K562 (cell line): Measurements from ENCODE around the gene GRID2IP. TPM values are rescaled to one million over a fixed set of nuclear protein-coding genes. Genes with fewer than 3 reads are reported as not detected.

Experiments used
- ATAC-seq: fragments of 200-7000 bp; cut with Tn5 transposase; 3 replicates; pipeline ENCODE4 v1.9.1; 2020; ENCODE audit warnings: moderate library complexity
- BruUV-seq: library from RNA; stranded (reverse); fragments of 400-500 nt; replicated peaks from 2 replicates; lab custom pipeline; 2021; lab: Mats Ljungman, UMichigan
- CTCF ChIA-PET: fragments of 300-600 bp; formaldehyde crosslinking; extraction: SDS; loops from one replicate; lab custom pipeline; 2021; ENCODE audit warnings: low intra/inter-chr PET ratio; lab: Yijun Ruan, JAX
- POLR2A ChIA-PET: fragments of 300-600, 350-650 bp; sonication (Branson Sonifier 250); formaldehyde crosslinking; extraction: SDS; loops from one replicate; lab custom pipeline; 2021; ENCODE audit warnings: antibody characterized with exemption, inconsistent platforms; lab: Yijun Ruan, JAX
- DNase-seq, 4 experiments: peaks; one replicate each; pipeline versions ENCODE4 v3.0.0 to v3.0.0-alpha.2; 2011 to 2018; ENCODE audit warnings: low spot score in 3 of 4, mixed read lengths in 3 of 4; ENCODE audit errors: extremely low read depth in 1 of 4
- FAIRE-seq: peaks from 2 replicates; lab custom pipeline; 2011; peaks lifted over from hg19 to GRCh38; lab: Jason Lieb, UNC
- H2AFZ ChIP-seq: 2 replicates; pipeline ENCODE4 v1.6.0; 2011; ENCODE audit warnings: low read depth, low read length, control low read depth, inconsistent platforms
- H3K27ac ChIP-seq: fragments of 200-600 bp; 3 replicates; pipeline ENCODE4 v1.8.0; 2011; ENCODE audit warnings: low read depth, mild to moderate bottlenecking, control low read depth, inconsistent platforms, low read length, moderate library complexity, mixed read lengths; ENCODE audit errors: extremely low read depth
- H3K27me3 ChIP-seq, 2 experiments: fragments of 300-600 bp in 1 of 2; 2 replicates in 1 of 2; 3 replicates in 1 of 2; pipeline versions ENCODE4 v1.6.0 to v1.8.0; 2011; ENCODE audit warnings: inconsistent platforms in 2 of 2, low read length in 2 of 2, mild to moderate bottlenecking in 1 of 2, mixed read lengths in 1 of 2, moderate library complexity in 1 of 2; ENCODE audit not compliant: control insufficient read depth in 2 of 2, insufficient read depth in 2 of 2
- H3K36me3 ChIP-seq: fragments of 300-600 bp; 3 replicates; pipeline ENCODE4 v1.8.0; 2011; ENCODE audit warnings: mild to moderate bottlenecking, low read length, inconsistent platforms; ENCODE audit not compliant: control insufficient read depth, insufficient read depth
- H3K4me1 ChIP-seq, 2 experiments: fragments of 200-600 bp in 1 of 2; replicated peaks in 1 of 2; 2 replicates in 1 of 2; 3 replicates in 1 of 2; pipeline versions ENCODE4 v1.5.1 to v1.8.0; 2011; ENCODE audit warnings: inconsistent platforms in 2 of 2, low read length in 2 of 2, mild to moderate bottlenecking in 1 of 2, mixed read lengths in 1 of 2, moderate library complexity in 1 of 2; ENCODE audit not compliant: control insufficient read depth in 2 of 2, insufficient read depth in 2 of 2
- H3K4me2 ChIP-seq: 2 replicates; pipeline ENCODE4 v1.6.1; 2011; ENCODE audit warnings: low read length, control low read depth, inconsistent platforms, mixed read lengths; ENCODE audit not compliant: insufficient read depth
- H3K4me3 ChIP-seq: fragments of 200-600 bp; sonication (generic), shearing (Covaris generic); 2 replicates; pipeline ENCODE4 v1.5.1; 2016; ENCODE audit warnings: control low read depth, inconsistent platforms
- H3K79me2 ChIP-seq: fragments of 200-600 bp; 3 replicates; pipeline ENCODE4 v1.8.0; 2011; ENCODE audit warnings: low read length, inconsistent platforms; ENCODE audit not compliant: control insufficient read depth, insufficient read depth
- H3K9ac ChIP-seq, 2 experiments: 2 replicates each; pipeline versions ENCODE4 v1.6.0 to v1.6.1; 2011; ENCODE audit warnings: low read depth in 2 of 2, low read length in 2 of 2, control low read depth in 1 of 2, inconsistent platforms in 1 of 2, mild to moderate bottlenecking in 1 of 2, mixed read lengths in 1 of 2; ENCODE audit not compliant: insufficient read depth in 1 of 2
- H3K9me1 ChIP-seq: one replicate; pipeline ENCODE4 v1.6.0; 2011; ENCODE audit warnings: inconsistent platforms, mild to moderate bottlenecking, low read length, moderate library complexity; ENCODE audit not compliant: control insufficient read depth, insufficient read depth
- H3K9me3 ChIP-seq: replicated peaks from 2 replicates; pipeline ENCODE4 v1.5.1; 2011; ENCODE audit warnings: low read depth, low read length, inconsistent platforms; ENCODE audit not compliant: control insufficient read depth, insufficient read depth
- H4K20me1 ChIP-seq: replicated peaks from 2 replicates; pipeline ENCODE4 v1.6.1; 2011; ENCODE audit warnings: low read length, inconsistent platforms, mixed read lengths; ENCODE audit not compliant: control insufficient read depth, insufficient read depth
- ATF3 ChIP-seq, 2 experiments: fragments of 450-650 bp in 1 of 2; sonication (generic) in 1 of 2; formaldehyde crosslinking in 1 of 2; IDR thresholded peaks in 1 of 2; conservative IDR thresholded peaks in 1 of 2; 2 replicates each; pipeline versions ENCODE4 v1.6.1 to v1.8.1; 2016 to 2023; ENCODE audit warnings: mild to moderate bottlenecking in 2 of 2, moderate library complexity in 2 of 2, inconsistent platforms in 1 of 2, missing genetic modification reagents in 1 of 2
- FOSL1 ChIP-seq: fragments of 200-800 bp; sonication (Bioruptor generic); conservative IDR thresholded peaks from 2 replicates; pipeline ENCODE4 v1.6.1; 2016; ENCODE audit warnings: missing genetic modification characterization, missing compliant biosample characterization
- GATA2 ChIP-seq: sonication (generic); formaldehyde crosslinking; IDR thresholded peaks from 2 replicates; pipeline ENCODE4 v1.4.0; 2020; ENCODE audit warnings: mild to moderate bottlenecking, missing genetic modification reagents
- JUND ChIP-seq, 2 experiments: IDR thresholded peaks; 2 replicates in 1 of 2; 3 replicates in 1 of 2; pipeline ENCODE4 v1.6.1; 2011; ENCODE audit warnings: borderline replicate concordance in 2 of 2, low read depth in 2 of 2, low read length in 2 of 2, improper control_type of control experiment in 1 of 2, missing biosample characterization in 1 of 2, missing genetic modification characterization in 1 of 2, missing genetic modification reagents in 1 of 2
- KAT7 ChIP-seq: sonication (generic); formaldehyde crosslinking; IDR thresholded peaks from 2 replicates; pipeline ENCODE4 v1.8.0; 2022; ENCODE audit warnings: missing genetic modification reagents, mild to moderate bottlenecking, borderline replicate concordance
- MAFG ChIP-seq: fragments of 450-650 bp; conservative IDR thresholded peaks from 2 replicates; pipeline ENCODE4 v1.6.1; 2016; ENCODE audit warnings: missing genetic modification characterization, missing compliant biosample characterization
- MCM5 ChIP-seq: fragments of 450-650 bp; IDR thresholded peaks from 2 replicates; pipeline ENCODE4 v1.6.1; 2016; ENCODE audit warnings: low read depth
- PHTF2 ChIP-seq: fragments of 250-450 bp; sonication (Bioruptor Pico); IDR thresholded peaks from 2 replicates; pipeline ENCODE4 v1.5.0; 2021; ENCODE audit warnings: mild to moderate bottlenecking
- WGBS: fragments of 100-300 bp; shearing (Covaris generic); methylation state at CpG from one replicate; pipeline ENCODE4 v1.1.6; 2016; ENCODE audit warnings: low coverage, mixed read lengths; ENCODE audit not compliant: insufficient coverage; ENCODE audit errors: missing lambda C conversion rate; 5-methylcytosine and 5-hydroxymethylcytosine counted together
- in situ Hi-C: fragments of 300-500 bp; cut with MboI; formaldehyde crosslinking; loops from 4 replicates; pipeline ENCODE4 v1.15.0; 2018; ENCODE audit warnings: inconsistent platforms, mixed read lengths
- intact Hi-C: fragments of 100-400 bp; cut with micrococcal nuclease; formaldehyde crosslinking; loops from 2 replicates; pipeline ENCODE4 v1.14.2; 2022
- polyA plus RNA-seq, 8 experiments: library from polyadenylated mRNA; depleted of rRNA in 4 of 8; stranded (reverse) in 5 of 8; unstranded in 3 of 8; fragments of >200 nt; fragmentation: Nextera tagmentation in 2 of 8; fragmentation: Illumina TruSeq in 1 of 8; extraction: Ambion mirVana in 2 of 8; extraction: Trizol in 1 of 8; gene quantifications; 2 replicates each; pipeline versions ENCODE4 v1.2.1 to v1.2.3, GENCODE V29; 2011 to 2014; ENCODE audit warnings: inconsistent platforms in 1 of 8, missing spikeins in 1 of 8
- total RNA-seq, 7 experiments: library from RNA; depleted of rRNA in 6 of 7; stranded (reverse); fragments of >200 nt in 6 of 7; fragmentation: Illumina TruSeq in 2 of 7; extraction: Trizol in 2 of 7; gene quantifications; 2 replicates each; pipeline versions ENCODE4 v1.2.1 to v1.2.3, GENCODE V29; 2011 to 2021; ENCODE audit warnings: low replicate concordance in 1 of 7

The GRID2IP gene
- total and polyA plus RNA-seq, 9 of the 15 experiments (the other 6 are each of a cell fraction or from before 2014, with no cell fraction given): not detected

GRCh38 chr7:6495597-6496262 lies 55.5 kb downstream of the GRID2IP start:
- 43% methylated on average over 6 of the region's 6 CpGs for WGBS
- no peak overlapping the region for H3K27ac ChIP-seq

More at GRCh38 chr7:6495597-6496262, 55.5 kb downstream of the GRID2IP start:
- ChIA-PET POLR2A (interaction anchor here (0.6 kb wide), 1 partner anchor 24 kb away, joined by 4 read pairs; no protein-coding TSS in a partner anchor), CTCF (no interaction called here)
- H3K9me1 ChIP-seq: no peaks in the 10 kb centered on the region
- no peaks in the 10 kb centered on the region for H4K20me1 ChIP-seq
- ATAC-seq: peak; percentile 50
- TF ChIP-seq MAFG (tag) (no peak), GATA2 (CRISPR knock-in tag) (0 out of 2 replicates have a peak, but pooled peaks have one; percentile 8), FOSL1 (tag) (peak; percentile 70), KAT7 (CRISPR knock-in tag) (0 out of 2 replicates have a peak, but pooled peaks have one; percentile 45), JUND (IDR thresholded peaks at IDR 0.05; ENCODE audit: borderline replicate concordance, low read depth, low read length) (peak; percentile 57; the same call in 1 of the 2 replicates), JUND (tag; IDR thresholded peaks at IDR 0.05; ENCODE audit: borderline replicate concordance, low read depth, low read length) (no peak), ATF3 (IDR thresholded peaks at IDR 0.05) (peak; percentile 46; the same call in 1 of the 2 replicates), ATF3 (CRISPR knock-in tag; conservative IDR thresholded peaks at IDR 0.05) (no peak), PHTF2 (no peak), MCM5 (no peak)
- no peak overlapping the region for H3K4me3 ChIP-seq
- FAIRE-seq: peak; percentile 23
- H3K9me3 ChIP-seq: no peaks in the 10 kb centered on the region
- in situ Hi-C loops (no loop called here), intact Hi-C loops (no loop called here)
- no peak overlapping the region for H3K4me2 ChIP-seq
- peaks cover 0 to 12% of the 10 kb centered on the region in 2 experiments; a peak in 3 of 5 replicates for H3K4me1 ChIP-seq
- H3K27me3 ChIP-seq: peaks cover 2 to 4% of the 10 kb centered on the region in 2 experiments; a peak in 2 of 5 replicates
- H3K36me3 ChIP-seq: no peaks in the 10 kb centered on the region
- DNase-seq: peak in 1 of 4 experiments; percentile 26
- H2AFZ ChIP-seq: no peak overlapping the region
- no TSS peak for BruUV-seq
- peak overlapping the region in 1 of 2 experiments; percentile 36; a peak in 1 of 4 replicates for H3K9ac ChIP-seq
- H3K79me2 ChIP-seq: no peaks in the 10 kb centered on the region
